DND-41 (cell line): ENCODE measurements around the gene DLG2.

Experiments used
- ATAC-seq: fragments of 200-7000 bp; cut with Tn5 transposase; 3 replicates; pipeline ENCODE4 v1.9.1; 2021; ENCODE audit warnings: low read depth; ENCODE audit not compliant: insufficient read depth
- DNase-seq: peaks from one replicate; pipeline ENCODE4 v3.0.0-alpha.2; 2020
- H2AFZ ChIP-seq: 2 replicates; pipeline ENCODE4 v1.6.0; 2012; ENCODE audit warnings: low read depth, low read length
- H3K27ac ChIP-seq: 2 replicates; pipeline ENCODE4 v1.5.1; 2012; ENCODE audit warnings: low read length, inconsistent platforms
- H3K27me3 ChIP-seq: fragments of 200-600 bp; sonication (generic); 2 replicates; pipeline ENCODE4 v1.6.0; 2012; ENCODE audit warnings: low read length, mild to moderate bottlenecking, inconsistent platforms; ENCODE audit not compliant: insufficient read depth, poor library complexity
- H3K36me3 ChIP-seq: 2 replicates; pipeline ENCODE4 v1.5.1; 2012; ENCODE audit warnings: low read length, inconsistent platforms; ENCODE audit not compliant: insufficient read depth
- H3K4me1 ChIP-seq: 2 replicates; pipeline ENCODE4 v1.5.1; 2012; ENCODE audit warnings: mild to moderate bottlenecking, low read length; ENCODE audit not compliant: insufficient read depth
- H3K4me2 ChIP-seq: 2 replicates; pipeline ENCODE4 v1.6.0; 2012; ENCODE audit warnings: mild to moderate bottlenecking, moderate library complexity, low read length, inconsistent platforms; ENCODE audit not compliant: insufficient read depth
- H3K4me3 ChIP-seq, 2 experiments: fragments of 200-600 bp in 1 of 2; shearing (Covaris generic) in 1 of 2; 2 replicates each; pipeline ENCODE4 v1.5.1; 2012 to 2016; ENCODE audit warnings: inconsistent platforms in 2 of 2, low read length in 2 of 2, mild to moderate bottlenecking in 2 of 2, low read depth in 1 of 2, moderate library complexity in 1 of 2
- H3K79me2 ChIP-seq: 2 replicates; pipeline ENCODE4 v1.6.0; 2012; ENCODE audit warnings: low read length, inconsistent platforms; ENCODE audit not compliant: insufficient read depth
- H3K9ac ChIP-seq: 2 replicates; pipeline ENCODE4 v1.6.0; 2012; ENCODE audit warnings: low read depth, mild to moderate bottlenecking, inconsistent platforms, low read length, moderate library complexity
- H3K9me3 ChIP-seq: 2 replicates; pipeline ENCODE4 v1.5.1; 2012; ENCODE audit warnings: low read length, moderate library complexity, mild to moderate bottlenecking, inconsistent platforms; ENCODE audit not compliant: insufficient read depth, severe bottlenecking
- H4K20me1 ChIP-seq: 2 replicates; pipeline ENCODE4 v1.6.0; 2012; ENCODE audit warnings: low read length; ENCODE audit not compliant: insufficient read depth
- EZH2 ChIP-seq: IDR thresholded peaks from 3 replicates; pipeline ENCODE4 v1.6.1; 2012; ENCODE audit warnings: borderline replicate concordance, low read depth, mild to moderate bottlenecking, moderate library complexity, low read length, inconsistent platforms; ENCODE audit not compliant: severe bottlenecking
- TF ChIP-seq, protein P1 (sequence below): IDR thresholded peaks from 2 replicates; pipeline ENCODE4 v1.5.1; 2012; ENCODE audit warnings: borderline replicate concordance, low read length, moderate library complexity, mild to moderate bottlenecking; ENCODE audit not compliant: poor library complexity, severe bottlenecking; ENCODE audit errors: extremely low read depth

The DLG2 gene

DNA sequence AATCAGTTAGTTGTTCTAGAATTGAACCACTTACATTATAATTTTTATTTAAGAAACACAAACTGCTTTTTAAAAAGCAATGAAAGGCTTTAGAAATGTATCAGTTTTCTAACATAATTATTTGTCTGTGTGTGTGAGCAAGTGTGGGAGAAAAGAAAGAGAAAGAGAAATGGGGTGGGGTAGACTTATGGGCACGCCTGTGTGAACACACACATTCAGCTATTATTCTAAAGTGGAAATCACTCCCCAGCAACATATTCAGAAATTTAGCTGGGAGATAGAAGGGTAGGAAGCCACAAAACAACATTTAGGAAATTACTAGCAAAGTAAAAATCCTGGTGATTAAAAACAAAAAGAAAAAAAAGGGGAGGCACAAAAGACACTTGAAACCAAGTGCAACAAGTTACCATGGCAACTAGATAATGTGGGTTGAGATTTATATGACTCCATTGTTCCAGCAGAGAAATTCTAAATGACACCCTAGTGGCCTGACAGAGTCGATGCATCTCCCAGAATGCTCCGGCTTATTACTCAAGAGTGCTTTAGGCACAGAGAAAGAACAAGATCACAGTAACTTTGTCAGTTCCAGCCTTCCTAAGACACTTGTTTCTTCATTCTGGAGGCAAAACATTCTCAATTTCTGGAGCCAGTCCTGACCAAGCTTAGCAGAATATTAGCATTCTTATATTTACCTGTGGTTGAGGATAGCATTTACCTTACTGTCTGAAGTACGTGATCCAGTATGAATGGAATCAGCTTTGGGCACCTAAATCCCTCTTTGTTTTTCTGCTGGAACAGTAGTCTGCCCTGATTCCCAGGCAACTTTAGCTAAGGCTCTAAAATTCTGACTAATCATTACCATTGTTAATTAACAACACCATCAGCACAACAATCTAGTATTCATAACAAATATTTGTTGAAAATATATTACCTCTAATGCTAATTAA is 444.4 kb downstream of the DLG2 start:
- ATAC-seq (no peak; the same call in 2 of the 3 replicates), DNase-seq (no peak)
- Histone ChIP-seq H3K9me3 (no peaks in the 10 kb centered on the region), H3K36me3 (no peaks in the 10 kb centered on the region), H4K20me1 (no peaks in the 10 kb centered on the region), H3K27ac (no peak overlapping the region), H3K4me1 (no peaks in the 10 kb centered on the region), H3K4me2 (no peak overlapping the region), H2AFZ (no peak overlapping the region), H3K4me3 (no peak overlapping the region), H3K27me3 (no peaks in the 10 kb centered on the region), H3K79me2 (no peaks in the 10 kb centered on the region), H3K9ac (no peak overlapping the region)
- TF ChIP-seq, protein P1, sequence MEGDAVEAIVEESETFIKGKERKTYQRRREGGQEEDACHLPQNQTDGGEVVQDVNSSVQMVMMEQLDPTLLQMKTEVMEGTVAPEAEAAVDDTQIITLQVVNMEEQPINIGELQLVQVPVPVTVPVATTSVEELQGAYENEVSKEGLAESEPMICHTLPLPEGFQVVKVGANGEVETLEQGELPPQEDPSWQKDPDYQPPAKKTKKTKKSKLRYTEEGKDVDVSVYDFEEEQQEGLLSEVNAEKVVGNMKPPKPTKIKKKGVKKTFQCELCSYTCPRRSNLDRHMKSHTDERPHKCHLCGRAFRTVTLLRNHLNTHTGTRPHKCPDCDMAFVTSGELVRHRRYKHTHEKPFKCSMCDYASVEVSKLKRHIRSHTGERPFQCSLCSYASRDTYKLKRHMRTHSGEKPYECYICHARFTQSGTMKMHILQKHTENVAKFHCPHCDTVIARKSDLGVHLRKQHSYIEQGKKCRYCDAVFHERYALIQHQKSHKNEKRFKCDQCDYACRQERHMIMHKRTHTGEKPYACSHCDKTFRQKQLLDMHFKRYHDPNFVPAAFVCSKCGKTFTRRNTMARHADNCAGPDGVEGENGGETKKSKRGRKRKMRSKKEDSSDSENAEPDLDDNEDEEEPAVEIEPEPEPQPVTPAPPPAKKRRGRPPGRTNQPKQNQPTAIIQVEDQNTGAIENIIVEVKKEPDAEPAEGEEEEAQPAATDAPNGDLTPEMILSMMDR = peak; percentile 31
- no peak for TF ChIP-seq EZH2

DNA sequence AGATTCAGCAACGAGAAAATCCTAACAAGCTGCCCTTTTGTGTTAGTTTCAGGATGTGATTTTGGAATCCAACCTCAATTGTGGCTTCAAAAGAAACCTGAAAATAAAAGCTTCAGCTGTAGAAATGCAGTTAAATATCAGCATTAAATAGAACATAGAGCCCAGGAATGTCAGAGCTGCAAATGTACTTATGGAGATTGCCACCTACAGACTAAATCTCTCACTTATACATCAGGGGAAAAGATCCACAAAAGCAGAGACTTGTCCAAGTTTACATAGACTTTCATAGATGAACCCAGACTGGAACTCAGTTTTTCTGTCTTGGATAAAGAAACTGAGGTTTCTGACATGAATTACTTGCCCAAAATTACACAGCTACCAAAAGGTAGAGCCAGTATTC is 446.6 kb downstream of the DLG2 start:
- no peaks in the 10 kb centered on the region for H3K9me3 ChIP-seq
- TF ChIP-seq EZH2 = no peak
- TF ChIP-seq, protein P1 = no peak
- no peaks in the 10 kb centered on the region for H3K27me3 ChIP-seq
- DNase-seq (no peak), ATAC-seq (no peak)
- H3K36me3 ChIP-seq = no peaks in the 10 kb centered on the region
- no peak overlapping the region for H3K4me3 ChIP-seq
- H3K27ac ChIP-seq = no peak overlapping the region
- no peaks in the 10 kb centered on the region for H3K4me1 ChIP-seq
- H2AFZ ChIP-seq = no peak overlapping the region
- no peaks in the 10 kb centered on the region for H4K20me1 ChIP-seq
- H3K79me2 ChIP-seq = no peaks in the 10 kb centered on the region
- H3K4me2 ChIP-seq = no peak overlapping the region
- H3K9ac ChIP-seq = no peak overlapping the region

DNA sequence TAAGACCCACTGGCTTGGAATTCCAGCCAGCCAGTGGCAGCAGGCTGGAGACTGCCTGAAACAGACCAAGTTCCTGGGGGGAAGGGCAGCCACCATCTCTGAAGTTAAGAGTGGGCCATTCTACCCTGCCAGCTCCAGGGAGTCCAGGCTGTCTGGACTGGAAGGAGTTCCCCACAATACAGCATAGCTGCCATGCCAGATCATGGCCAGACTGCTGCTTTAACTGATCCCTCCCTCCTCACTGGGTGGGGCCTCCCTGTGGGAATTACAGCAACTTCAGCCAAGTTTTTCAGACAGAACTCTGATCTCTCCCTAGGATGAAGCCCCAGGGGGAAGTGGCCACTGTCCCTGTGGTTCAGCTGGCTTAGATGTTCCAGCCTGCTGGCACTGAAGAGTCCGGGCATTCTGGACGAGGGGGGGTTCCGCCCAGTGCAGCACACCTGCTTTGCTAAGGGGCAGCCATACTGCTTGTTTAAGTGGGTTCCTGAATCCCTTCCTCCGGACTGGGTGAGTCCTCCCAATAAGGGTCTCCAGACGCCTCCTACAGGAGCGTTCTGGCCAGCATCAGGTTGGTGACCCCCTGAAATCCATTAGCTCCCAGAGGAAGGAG is 455.4 kb downstream of the DLG2 start:
- H3K4me2 ChIP-seq = no peak overlapping the region
- no peaks in the 10 kb centered on the region for H4K20me1 ChIP-seq
- H3K9ac ChIP-seq = no peak overlapping the region
- H3K4me3 ChIP-seq = no peak overlapping the region
- H3K79me2 ChIP-seq = no peaks in the 10 kb centered on the region
- ATAC-seq (no peak), DNase-seq (no peak)
- H2AFZ ChIP-seq = no peak overlapping the region
- no peaks in the 10 kb centered on the region for H3K9me3 ChIP-seq
- H3K27me3 ChIP-seq = no peaks in the 10 kb centered on the region
- no peaks in the 10 kb centered on the region for H3K36me3 ChIP-seq
- H3K4me1 ChIP-seq = no peaks in the 10 kb centered on the region
- H3K27ac ChIP-seq = no peak overlapping the region
- TF ChIP-seq, protein P1 = no peak
